ENCODE measurements around the gene PRR23B. TPM values are rescaled to one million over a fixed set of nuclear protein-coding genes. Genes with fewer than 3 reads are reported as not detected.

The PRR23B gene
- total RNA-seq, 1 experiment from 2014 or later: not detected

DNA sequence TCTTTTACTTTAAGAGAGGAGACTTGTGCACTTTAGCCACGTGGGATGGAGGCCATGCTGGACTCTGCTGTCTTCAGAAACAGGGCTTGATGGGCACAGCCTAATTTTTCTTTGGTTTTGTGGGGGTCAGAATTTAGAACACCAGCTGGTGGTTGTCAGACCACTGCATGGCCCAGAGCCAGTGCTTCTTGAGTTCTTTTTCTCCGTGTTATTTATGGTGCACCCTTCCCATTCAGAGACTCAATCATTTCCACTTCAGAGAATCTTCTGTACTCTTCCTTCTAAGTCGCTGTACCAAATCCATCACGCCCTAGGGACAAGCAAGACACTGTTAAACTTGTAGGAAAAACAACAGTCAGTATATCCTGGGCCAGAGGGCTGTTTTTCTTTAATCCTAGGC is 34.8 kb downstream of the PRR23B start:
- Mint-ChIP-seq H3K4me3 (ENCODE audit: unreplicated experiment) (no peak overlapping the region), H3K36me3 (ENCODE audit: insufficient read depth, unreplicated experiment) (no peaks in the 10 kb centered on the region), H3K27me3 (ENCODE audit: insufficient read depth, unreplicated experiment) (peaks cover 2% of the 10 kb centered on the region), H3K27ac (ENCODE audit: unreplicated experiment) (no peak overlapping the region), H3K4me1 (ENCODE audit: low read depth, unreplicated experiment) (no peaks in the 10 kb centered on the region), H3K9me3 (ENCODE audit: unreplicated experiment) (no peaks in the 10 kb centered on the region)
- no peak for TF ChIP-seq CTCF (IDR thresholded peaks at IDR 0.05; ENCODE audit: insufficient read depth in 1 of 2, low read depth in 1 of 2, low read length in 1 of 2, severe bottlenecking in 1 of 2, unreplicated experiment in 1 of 2)
- H3K27me3 ChIP-seq (replicated peaks; ENCODE audit: control insufficient read depth, insufficient read depth, low read length): peaks cover 3% of the 10 kb centered on the region; the same call in 1 of the 2 replicates
- H3K36me3 ChIP-seq (ENCODE audit: control insufficient read depth, insufficient read depth, low read length): no peaks in the 10 kb centered on the region
- no peak for DNase-seq
- POLR2A ChIA-PET: no interaction called here
- BruUV-seq (replicated peaks): no TSS peak
- no peak overlapping the region for H3K4me3 ChIP-seq (ENCODE audit: low read depth, low read length)
- H3K4me1 ChIP-seq: no peaks in the 10 kb centered on the region
- no peaks in the 10 kb centered on the region for H3K9me3 ChIP-seq
- CTCF ChIA-PET: no interaction called here
- intact Hi-C loops (cut with micrococcal nuclease; ENCODE audit: unreplicated experiment): no loop called here

DNA sequence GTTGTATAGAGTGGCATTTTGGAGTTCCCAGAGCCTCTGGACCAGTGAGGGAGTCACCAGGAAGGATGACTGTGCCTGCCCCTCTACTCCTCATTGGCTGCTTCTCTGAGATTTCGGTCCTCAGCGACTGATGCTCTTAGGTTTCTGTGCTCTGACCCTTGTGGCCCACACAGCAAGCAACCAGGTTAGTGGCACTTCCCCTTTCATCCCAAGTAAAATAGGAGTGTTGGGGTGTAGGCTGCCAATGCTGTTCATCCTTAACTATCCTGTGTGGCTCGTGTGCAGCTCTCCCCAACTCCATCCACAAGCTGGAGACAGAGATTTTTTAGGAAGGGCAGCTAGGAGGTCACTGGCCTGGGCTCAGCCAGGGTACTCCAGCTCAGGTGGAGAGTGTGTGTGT is 35.9 kb downstream of the PRR23B start:
- Histone ChIP-seq H3K4me3 (ENCODE audit: low read depth, low read length) (no peak overlapping the region), H3K27me3 (replicated peaks; ENCODE audit: control insufficient read depth, insufficient read depth, low read length) (peaks cover 3% of the 10 kb centered on the region; the same call in 1 of the 2 replicates), H3K36me3 (ENCODE audit: control insufficient read depth, insufficient read depth, low read length) (no peaks in the 10 kb centered on the region), H3K4me1 (no peaks in the 10 kb centered on the region), H3K9me3 (no peaks in the 10 kb centered on the region)
- BruUV-seq (replicated peaks): no TSS peak
- TF ChIP-seq CTCF (IDR thresholded peaks at IDR 0.05; ENCODE audit: insufficient read depth in 1 of 2, low read depth in 1 of 2, low read length in 1 of 2, severe bottlenecking in 1 of 2, unreplicated experiment in 1 of 2): no peak
- Mint-ChIP-seq H3K27me3 (ENCODE audit: insufficient read depth, unreplicated experiment) (peaks cover 2% of the 10 kb centered on the region), H3K36me3 (ENCODE audit: insufficient read depth, unreplicated experiment) (no peaks in the 10 kb centered on the region), H3K4me1 (ENCODE audit: low read depth, unreplicated experiment) (no peaks in the 10 kb centered on the region), H3K27ac (ENCODE audit: unreplicated experiment) (no peak overlapping the region), H3K9me3 (ENCODE audit: unreplicated experiment) (no peaks in the 10 kb centered on the region), H3K4me3 (ENCODE audit: unreplicated experiment) (no peak overlapping the region)
- ChIA-PET POLR2A (no interaction called here), CTCF (no interaction called here)
- no peak for DNase-seq
- intact Hi-C loops (cut with micrococcal nuclease; ENCODE audit: unreplicated experiment): no loop called here

DNA sequence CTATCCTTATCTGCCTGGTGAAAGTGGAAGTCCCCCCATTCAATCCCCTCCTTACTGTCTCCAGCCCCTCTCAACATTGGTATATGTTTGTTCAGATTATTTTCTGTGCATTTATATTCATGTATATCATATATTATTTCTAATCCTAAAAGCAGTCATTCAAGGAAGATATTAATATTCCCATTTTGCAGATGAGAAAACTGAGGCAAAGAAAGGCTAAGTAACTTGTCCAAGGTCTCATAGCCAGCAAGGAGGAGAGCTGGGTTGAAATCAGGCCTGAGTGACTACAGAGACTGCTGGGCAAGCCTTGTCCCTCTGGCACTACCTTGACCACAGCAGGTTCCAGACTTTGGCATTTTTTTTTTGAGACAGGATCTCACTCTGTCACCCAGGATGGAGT is 44.7 kb downstream of the PRR23B start:
- no peaks in the 10 kb centered on the region for H3K4me1 Mint-ChIP-seq (ENCODE audit: low read depth, unreplicated experiment)
- ChIA-PET POLR2A (no interaction called here), CTCF (interaction anchor here (0.7 kb wide), 1 partner anchor 57 kb away, joined by 3 read pairs; no protein-coding TSS in a partner anchor)
- H3K27me3 Mint-ChIP-seq (ENCODE audit: insufficient read depth, unreplicated experiment): peaks cover 2% of the 10 kb centered on the region
- Histone ChIP-seq H3K9me3 (no peaks in the 10 kb centered on the region), H3K27me3 (replicated peaks; ENCODE audit: control insufficient read depth, insufficient read depth, low read length) (no peaks in the 10 kb centered on the region), H3K4me1 (no peaks in the 10 kb centered on the region), H3K4me3 (ENCODE audit: low read depth, low read length) (no peak overlapping the region), H3K36me3 (ENCODE audit: control insufficient read depth, insufficient read depth, low read length) (no peaks in the 10 kb centered on the region)
- no peak overlapping the region for H3K4me3 Mint-ChIP-seq (ENCODE audit: unreplicated experiment)
- H3K36me3 Mint-ChIP-seq (ENCODE audit: insufficient read depth, unreplicated experiment): no peaks in the 10 kb centered on the region
- intact Hi-C loops (cut with micrococcal nuclease; ENCODE audit: unreplicated experiment): no loop called here
- TF ChIP-seq CTCF (IDR thresholded peaks at IDR 0.05; ENCODE audit: insufficient read depth in 1 of 2, low read depth in 1 of 2, low read length in 1 of 2, severe bottlenecking in 1 of 2, unreplicated experiment in 1 of 2): no peak
- no TSS peak for BruUV-seq (replicated peaks)
- DNase-seq: no peak
- no peaks in the 10 kb centered on the region for H3K9me3 Mint-ChIP-seq (ENCODE audit: unreplicated experiment)
- no peak overlapping the region for H3K27ac Mint-ChIP-seq (ENCODE audit: unreplicated experiment)
